ENCODE measurements around the gene CD4.

Gene CD4

DNA sequence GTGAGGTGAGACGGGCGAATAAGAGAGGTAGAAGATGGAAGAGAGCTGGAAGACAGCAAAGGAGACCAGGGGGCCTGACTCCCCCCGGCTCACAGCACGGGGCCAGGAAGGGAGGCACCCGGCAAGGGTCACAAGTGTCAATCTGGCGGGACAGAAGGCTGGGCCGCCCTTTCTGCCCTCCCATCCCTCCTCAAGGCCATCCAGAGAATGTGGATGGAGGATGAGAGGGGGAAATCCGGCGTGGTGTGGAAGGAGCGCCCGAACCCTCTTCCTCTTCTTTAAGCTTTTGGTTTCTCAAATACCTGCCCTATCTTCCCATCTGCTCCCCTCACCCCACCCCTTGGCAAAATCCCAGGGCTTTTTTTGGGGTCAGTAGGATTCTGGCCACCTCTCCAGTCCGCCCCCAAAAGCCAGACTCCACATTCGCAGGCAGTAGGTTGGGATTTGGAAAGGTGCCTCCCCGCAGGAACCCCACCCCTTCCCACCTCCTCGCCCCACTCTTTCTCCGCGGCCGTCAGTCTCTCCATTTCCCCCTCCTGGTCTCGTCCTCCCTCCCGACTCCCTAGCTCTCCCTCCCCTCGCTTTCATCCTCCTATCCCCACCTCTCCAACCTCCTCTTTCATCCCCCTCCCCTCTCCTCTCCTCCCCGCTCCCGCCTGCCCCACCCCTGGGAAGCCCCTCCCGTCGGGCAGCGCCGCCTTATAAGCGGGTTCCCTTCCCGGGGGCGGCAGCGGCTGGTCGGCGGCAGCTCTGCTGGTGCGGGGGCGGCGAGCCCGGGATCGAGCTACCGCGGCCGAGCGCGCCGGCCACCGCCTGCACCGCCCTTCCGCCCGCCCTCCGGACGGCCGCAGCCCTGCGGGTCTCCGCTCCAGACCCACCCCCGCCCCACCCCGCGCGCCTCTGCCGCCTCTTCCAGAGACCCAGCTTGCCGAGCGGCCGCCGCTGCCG is 23.4 kb upstream of the CD4 start, which contains the start of gene PTMS:
Gene PTMS, plus strand, starts transcription at position 730 of the 948 bp plus-strand sequence. CDS start 343 bp downstream, outside the sequence.
- Histone ChIP-seq H3K36me3 (ENCODE audit: control insufficient read depth, low read length) (no peaks in the 10 kb centered on the region), H3K4me3 (ENCODE audit: low read length) (peak within 1 kb of the TSS; percentile 77), H3K9me2 (replicated peaks; ENCODE audit: control insufficient read depth, low read length) (no peaks in the 10 kb centered on the region), H3F3A (ENCODE audit: control insufficient read depth, insufficient read depth) (peaks cover 13% of the 10 kb centered on the region), H3K4me2 (ENCODE audit: low read length) (peak within 1 kb of the TSS; percentile 64), H3K9me3 (ENCODE audit: control insufficient read depth, insufficient read depth, low read length) (no peaks in the 10 kb centered on the region), H3K79me2 (ENCODE audit: control insufficient read depth, low read length) (peaks cover 9% of the 10 kb centered on the region), H3K27me3 (ENCODE audit: control insufficient read depth, low read length) (no peaks in the 10 kb centered on the region), H3K27ac (ENCODE audit: low read depth, low read length) (peak within 1 kb of the TSS; percentile 4; the same call in 1 of the 2 replicates), H4K20me1 (ENCODE audit: control insufficient read depth, insufficient read depth, low read depth, low read length) (peaks cover 3% of the 10 kb centered on the region; the same call in 1 of the 2 replicates), H3K4me1 (ENCODE audit: control insufficient read depth, low read length) (peaks cover 37% of the 10 kb centered on the region)
- TF ChIP-seq EZH2phosphoT487 (IDR thresholded peaks at IDR 0.05; ENCODE audit: borderline replicate concordance, low read length): no peak
- TF ChIP-seq, protein P1, sequence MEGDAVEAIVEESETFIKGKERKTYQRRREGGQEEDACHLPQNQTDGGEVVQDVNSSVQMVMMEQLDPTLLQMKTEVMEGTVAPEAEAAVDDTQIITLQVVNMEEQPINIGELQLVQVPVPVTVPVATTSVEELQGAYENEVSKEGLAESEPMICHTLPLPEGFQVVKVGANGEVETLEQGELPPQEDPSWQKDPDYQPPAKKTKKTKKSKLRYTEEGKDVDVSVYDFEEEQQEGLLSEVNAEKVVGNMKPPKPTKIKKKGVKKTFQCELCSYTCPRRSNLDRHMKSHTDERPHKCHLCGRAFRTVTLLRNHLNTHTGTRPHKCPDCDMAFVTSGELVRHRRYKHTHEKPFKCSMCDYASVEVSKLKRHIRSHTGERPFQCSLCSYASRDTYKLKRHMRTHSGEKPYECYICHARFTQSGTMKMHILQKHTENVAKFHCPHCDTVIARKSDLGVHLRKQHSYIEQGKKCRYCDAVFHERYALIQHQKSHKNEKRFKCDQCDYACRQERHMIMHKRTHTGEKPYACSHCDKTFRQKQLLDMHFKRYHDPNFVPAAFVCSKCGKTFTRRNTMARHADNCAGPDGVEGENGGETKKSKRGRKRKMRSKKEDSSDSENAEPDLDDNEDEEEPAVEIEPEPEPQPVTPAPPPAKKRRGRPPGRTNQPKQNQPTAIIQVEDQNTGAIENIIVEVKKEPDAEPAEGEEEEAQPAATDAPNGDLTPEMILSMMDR (IDR thresholded peaks at IDR 0.05; ENCODE audit: low read depth, low read length, poor library complexity, severe bottlenecking): no peak

DNA sequence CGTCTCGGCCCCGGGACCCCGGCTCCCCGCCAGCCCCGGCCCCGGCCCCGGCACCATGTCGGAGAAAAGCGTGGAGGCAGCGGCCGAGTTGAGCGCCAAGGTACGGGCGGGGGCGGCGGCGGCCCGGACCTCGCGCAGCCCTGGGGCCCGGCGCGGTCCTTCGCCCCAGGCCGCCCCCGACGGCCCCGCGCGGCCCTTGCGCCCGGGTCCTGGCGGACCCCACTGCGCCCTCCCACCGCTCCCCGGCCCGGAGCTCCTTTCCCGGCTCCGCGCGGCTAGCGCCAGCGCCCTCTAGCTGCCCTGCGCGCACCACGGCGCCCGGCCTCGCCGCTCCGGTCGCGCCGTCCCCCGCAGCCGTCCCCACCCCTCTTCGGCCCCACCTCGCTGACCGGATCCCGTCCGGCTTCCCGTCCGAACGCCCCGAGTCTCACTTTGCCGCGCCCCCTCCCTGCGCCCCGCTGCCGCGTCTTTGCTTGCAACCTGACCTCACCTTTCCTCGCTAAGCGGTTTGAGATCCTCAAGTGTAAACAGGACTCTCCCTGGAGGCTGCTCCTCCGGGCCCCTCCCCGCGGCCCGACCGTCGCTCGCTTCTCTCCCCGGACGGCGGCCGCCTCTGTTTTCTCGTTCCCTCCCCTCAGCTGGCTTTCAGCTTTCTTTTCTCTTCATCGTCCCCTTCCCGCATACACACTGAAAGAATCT is 22.5 kb upstream of the CD4 start:
- Histone ChIP-seq H3F3A (ENCODE audit: control insufficient read depth, insufficient read depth) (peaks cover 13% of the 10 kb centered on the region), H3K4me2 (ENCODE audit: low read length) (peak overlapping the region; percentile 64), H3K9me2 (replicated peaks; ENCODE audit: control insufficient read depth, low read length) (no peaks in the 10 kb centered on the region), H3K36me3 (ENCODE audit: control insufficient read depth, low read length) (no peaks in the 10 kb centered on the region), H3K4me1 (ENCODE audit: control insufficient read depth, low read length) (peaks cover 37% of the 10 kb centered on the region), H3K27ac (ENCODE audit: low read depth, low read length) (no peak overlapping the region), H3K27me3 (ENCODE audit: control insufficient read depth, low read length) (no peaks in the 10 kb centered on the region), H3K79me2 (ENCODE audit: control insufficient read depth, low read length) (peaks cover 9% of the 10 kb centered on the region), H3K9me3 (ENCODE audit: control insufficient read depth, insufficient read depth, low read length) (no peaks in the 10 kb centered on the region), H3K4me3 (ENCODE audit: low read length) (peak overlapping the region; percentile 77), H4K20me1 (ENCODE audit: control insufficient read depth, insufficient read depth, low read depth, low read length) (peaks cover 3% of the 10 kb centered on the region; the same call in 1 of the 2 replicates)
- TF ChIP-seq EZH2phosphoT487 (IDR thresholded peaks at IDR 0.05; ENCODE audit: borderline replicate concordance, low read length): no peak
- TF ChIP-seq, protein P1 (IDR thresholded peaks at IDR 0.05; ENCODE audit: low read depth, low read length, poor library complexity, severe bottlenecking): peak; percentile 69

DNA sequence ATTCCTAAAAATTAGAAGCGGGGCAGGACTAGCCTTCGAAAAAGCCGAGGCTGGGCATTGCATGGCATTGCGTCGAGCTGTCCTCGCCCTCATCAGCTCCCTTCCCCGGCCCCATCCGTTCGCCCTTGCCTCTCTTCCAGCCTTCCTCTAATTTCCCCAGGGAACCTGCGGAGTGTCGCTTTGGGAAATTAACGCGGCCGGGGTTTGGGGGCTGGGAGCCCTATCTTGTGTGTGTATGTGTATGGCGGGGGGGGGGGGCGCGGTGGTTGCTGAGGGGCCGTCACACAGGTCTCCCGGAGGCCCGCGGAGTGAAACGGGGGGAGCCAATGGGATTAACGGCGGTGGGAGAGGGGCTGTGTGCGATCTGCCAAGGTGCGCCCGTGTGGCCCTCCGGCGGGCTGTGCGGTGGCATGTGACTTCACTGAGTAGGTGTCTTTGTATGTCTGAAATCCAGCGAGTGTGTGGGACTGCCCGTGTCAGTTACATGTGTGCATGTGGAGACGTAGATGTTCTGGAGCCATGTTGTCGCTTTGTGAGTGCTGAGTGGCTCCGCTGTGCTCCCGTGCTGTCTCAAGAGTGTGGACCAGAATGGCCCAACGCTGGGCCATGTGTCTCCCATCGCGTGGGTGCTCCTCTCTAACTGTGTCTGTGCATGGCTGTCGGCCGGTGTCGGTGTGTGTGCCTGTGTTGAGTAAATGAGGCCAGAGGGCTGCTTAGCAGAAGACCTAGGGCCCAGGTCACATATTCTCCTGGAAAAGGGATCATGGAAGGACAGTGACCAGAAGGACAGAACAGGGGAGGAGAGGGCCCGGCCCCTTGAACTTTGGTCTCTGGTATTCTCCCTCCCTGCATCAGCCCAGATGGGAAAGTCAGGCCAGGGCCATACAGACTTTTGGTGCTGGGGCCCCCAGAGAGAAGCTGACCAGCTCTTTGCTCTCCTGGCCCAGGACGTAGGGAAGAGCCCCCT is 21.7 kb upstream of the CD4 start:
- H3K4me3 ChIP-seq (ENCODE audit: low read length): peak overlapping the region; percentile 77
- peaks cover 3% of the 10 kb centered on the region; the same call in 1 of the 2 replicates for H4K20me1 ChIP-seq (ENCODE audit: control insufficient read depth, insufficient read depth, low read depth, low read length)
- peaks cover 37% of the 10 kb centered on the region for H3K4me1 ChIP-seq (ENCODE audit: control insufficient read depth, low read length)
- H3K4me2 ChIP-seq (ENCODE audit: low read length): peak overlapping the region; percentile 60
- H3K27me3 ChIP-seq (ENCODE audit: control insufficient read depth, low read length): no peaks in the 10 kb centered on the region
- no peak overlapping the region for H3K27ac ChIP-seq (ENCODE audit: low read depth, low read length)
- no peak for TF ChIP-seq EZH2phosphoT487 (IDR thresholded peaks at IDR 0.05; ENCODE audit: borderline replicate concordance, low read length)
- TF ChIP-seq, protein P1 (IDR thresholded peaks at IDR 0.05; ENCODE audit: low read depth, low read length, poor library complexity, severe bottlenecking): no peak
- no peaks in the 10 kb centered on the region for H3K9me3 ChIP-seq (ENCODE audit: control insufficient read depth, insufficient read depth, low read length)
- peaks cover 13% of the 10 kb centered on the region for H3F3A ChIP-seq (ENCODE audit: control insufficient read depth, insufficient read depth)
- H3K79me2 ChIP-seq (ENCODE audit: control insufficient read depth, low read length): peaks cover 9% of the 10 kb centered on the region
- no peaks in the 10 kb centered on the region for H3K9me2 ChIP-seq (replicated peaks; ENCODE audit: control insufficient read depth, low read length)
- H3K36me3 ChIP-seq (ENCODE audit: control insufficient read depth, low read length): no peaks in the 10 kb centered on the region
